GM21528 (cell line): Measurements from ENCODE around the gene GFRA1.

Source experiments
- ATAC-seq: cut with Tn5 transposase; IDR thresholded peaks from one replicate; pipeline ENCODE4 v1.9.1; 2021; ENCODE audit warnings: mild to moderate bottlenecking, moderate library complexity; ENCODE audit not compliant: unreplicated experiment, low FRiP score

GFRA1 gene

DNA sequence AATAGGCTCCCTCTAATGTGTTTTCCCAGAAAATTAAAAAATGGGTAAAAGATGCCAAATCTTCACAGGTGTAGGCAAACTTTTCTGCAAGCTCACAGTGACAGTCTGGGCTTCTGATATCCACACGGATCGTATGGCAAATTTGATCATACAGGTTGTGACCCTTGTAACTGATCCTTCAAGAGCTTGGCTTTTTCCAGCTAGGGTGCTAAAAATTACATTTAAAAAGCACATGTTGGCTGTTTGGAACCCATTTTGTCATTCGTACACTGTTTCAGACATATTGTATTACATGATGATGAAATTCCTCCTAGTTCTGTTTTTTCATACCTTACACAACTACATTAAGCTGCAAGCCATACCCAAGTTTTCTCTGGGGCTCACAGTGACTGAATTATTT is 138.7 kb downstream of the GFRA1 start:
- ATAC-seq = no peak

DNA sequence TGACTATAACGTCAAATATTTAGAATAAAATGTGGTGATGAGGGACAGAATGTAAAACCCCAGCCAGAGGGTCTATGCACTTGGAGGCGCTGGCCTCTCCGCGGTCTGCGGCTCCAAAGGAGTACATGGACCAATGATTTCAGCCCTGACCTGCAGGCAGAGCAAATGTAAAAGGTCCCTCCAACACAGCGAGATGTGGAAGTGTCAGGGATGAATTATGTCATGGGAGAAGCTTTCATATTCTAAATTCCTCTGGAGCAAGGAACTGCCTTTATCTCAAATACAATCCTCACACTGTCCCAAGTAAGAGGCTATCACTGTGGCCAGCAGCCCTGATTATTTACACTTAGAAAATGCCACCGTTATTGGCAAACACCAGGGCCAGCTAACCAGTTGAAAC is 139.4 kb downstream of the GFRA1 start:
- ATAC-seq = no peak

DNA sequence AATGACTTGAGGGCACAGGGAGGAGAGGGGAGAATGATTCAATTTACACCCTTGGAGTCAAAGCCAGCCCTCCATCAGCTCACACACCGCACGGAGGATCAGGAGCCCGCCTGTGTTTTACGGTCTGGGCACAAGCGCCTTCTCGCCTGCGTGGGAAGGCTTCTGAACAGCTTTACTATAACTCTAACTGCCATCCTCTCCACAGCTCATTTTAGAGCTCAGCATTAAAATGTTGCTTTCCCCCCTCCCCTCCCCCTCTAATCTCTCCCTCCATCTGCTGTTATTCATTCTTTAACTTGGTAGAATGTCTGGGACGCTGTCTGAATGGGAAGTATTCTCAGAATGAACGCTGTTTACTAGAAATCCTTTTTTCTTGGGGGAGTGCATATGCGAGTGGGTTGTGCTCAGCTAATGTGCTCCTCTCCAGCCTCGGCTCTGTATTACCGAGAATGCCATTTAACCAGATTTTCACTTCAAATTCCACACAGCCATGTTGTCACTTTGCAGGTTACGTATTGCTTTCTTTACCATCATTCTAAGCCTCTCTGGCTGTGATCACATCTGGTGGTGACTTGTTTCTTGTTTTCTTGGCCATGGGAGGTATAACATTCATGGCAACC is 140.1 kb downstream of the GFRA1 start:
- no peak for ATAC-seq

GRCh38 chr10:116130006-116130405 is 143.0 kb downstream of the GFRA1 start:
- no peak for ATAC-seq

GRCh38 chr10:116126954-116127695 is 145.9 kb downstream of the GFRA1 start:
- ATAC-seq = no peak

DNA sequence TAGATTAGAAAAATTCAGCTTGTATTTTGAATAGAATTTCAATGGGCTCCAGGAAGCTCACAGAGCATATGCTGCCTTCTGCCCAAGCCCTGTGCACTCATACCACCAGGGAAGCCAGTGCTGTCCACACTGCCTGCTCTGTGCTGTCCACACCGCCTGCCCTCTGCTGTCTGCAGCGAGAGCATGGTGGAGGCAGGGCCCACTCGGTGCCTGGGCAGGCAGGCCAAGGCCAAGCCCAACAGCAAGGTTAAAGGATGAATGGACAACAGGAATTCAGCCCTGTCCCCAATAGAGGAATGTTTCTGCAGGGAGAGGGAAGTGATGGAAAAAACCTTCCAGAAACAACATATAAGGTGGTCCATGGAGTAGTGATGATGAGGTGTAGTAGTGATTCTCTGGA is 146.8 kb downstream of the GFRA1 start:
- no peak for ATAC-seq

DNA sequence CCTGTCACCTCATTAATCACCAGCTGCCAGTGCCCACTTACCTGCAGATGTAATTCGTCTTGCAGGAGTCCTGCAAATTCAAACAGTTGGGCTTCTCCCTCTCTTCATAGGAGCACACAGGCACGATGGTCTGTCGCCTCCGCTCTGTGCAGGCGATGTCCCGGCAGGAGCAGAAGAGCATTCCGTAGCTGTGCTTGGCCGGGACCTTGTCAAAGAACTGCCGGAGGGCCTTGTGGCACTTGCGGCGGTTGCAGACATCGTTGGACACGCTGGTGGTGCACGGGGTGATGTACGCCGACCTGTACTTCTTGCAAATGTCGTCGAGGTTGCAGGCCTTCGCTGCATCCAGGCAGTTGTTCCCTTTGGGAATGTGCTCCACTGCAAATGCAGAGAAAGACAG is 147.8 kb downstream of the GFRA1 start:
- no peak for ATAC-seq

GRCh38 chr10:116124777-116125176 is 148.2 kb downstream of the GFRA1 start:
- no peak for ATAC-seq

- no peak for ATAC-seq
Measured at GRCh38 chr10:116122664-116123063, 150.3 kb downstream of the GFRA1 start.

DNA sequence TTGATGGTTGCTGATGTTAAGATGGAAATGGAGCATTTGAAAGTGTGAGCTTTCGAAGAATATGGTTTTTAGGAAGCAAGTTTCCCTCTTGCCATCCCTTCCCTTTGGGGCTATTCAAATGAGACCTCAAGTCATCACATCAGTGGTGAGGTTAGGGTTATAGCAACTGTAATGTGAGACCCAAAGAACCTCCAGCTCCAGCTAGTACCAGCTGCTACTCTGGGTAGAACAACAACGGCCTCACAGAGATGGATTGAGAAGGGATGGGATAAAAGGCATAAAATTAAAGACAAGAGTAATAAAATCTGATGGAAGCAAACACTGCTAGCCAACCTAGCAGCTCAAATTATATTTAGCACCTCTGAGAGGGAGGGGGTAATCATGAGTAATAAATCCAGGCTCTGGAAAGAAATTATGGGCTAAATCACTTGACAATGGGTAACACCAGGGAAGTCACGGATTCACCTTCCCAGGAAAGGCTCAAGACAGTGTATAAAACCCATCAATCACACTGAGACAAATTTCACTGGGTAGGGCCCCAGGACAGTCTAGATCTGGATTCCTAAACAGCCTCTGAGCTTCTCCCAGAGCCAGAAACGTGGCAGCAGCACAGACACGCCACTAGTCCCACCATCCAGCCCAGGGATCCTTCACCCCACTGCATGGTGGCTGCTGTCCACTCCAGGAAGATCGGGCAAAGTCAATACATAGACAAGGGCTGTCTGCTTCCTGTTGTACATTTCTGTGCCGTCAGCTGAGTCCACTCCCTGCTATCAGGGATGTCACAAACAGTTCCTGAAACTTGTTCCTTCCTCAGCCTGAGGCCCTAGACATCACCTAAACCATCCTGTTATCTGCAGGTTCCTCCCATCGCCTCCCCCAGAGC is 151.1 kb downstream of the GFRA1 start:
- ATAC-seq = no peak

GRCh38 chr10:116120688-116121455 is 152.1 kb downstream of the GFRA1 start:
- ATAC-seq = no peak

DNA sequence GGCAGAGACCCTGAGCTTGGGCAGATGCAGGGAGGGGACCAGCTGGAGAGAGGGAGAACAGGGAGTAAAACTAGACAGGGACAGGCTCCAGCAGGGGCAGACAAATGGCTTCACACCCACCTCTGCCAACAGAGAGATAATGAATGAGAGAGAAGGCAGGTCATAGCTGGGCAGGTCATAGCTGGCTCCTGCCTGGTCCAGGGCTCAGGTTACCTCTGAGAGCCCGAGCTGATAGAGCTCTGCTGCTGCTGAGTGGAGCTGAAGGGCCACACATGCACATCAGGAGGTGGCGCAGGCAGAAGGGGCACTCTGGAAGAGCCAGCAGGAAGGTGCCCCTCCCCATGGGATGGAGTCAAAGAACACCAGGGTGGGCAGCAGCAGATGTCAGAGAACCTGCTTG is 154.2 kb downstream of the GFRA1 start:
- ATAC-seq = no peak

GRCh38 chr10:116115797-116116196 is 157.2 kb downstream of the GFRA1 start:
- ATAC-seq = no peak

DNA sequence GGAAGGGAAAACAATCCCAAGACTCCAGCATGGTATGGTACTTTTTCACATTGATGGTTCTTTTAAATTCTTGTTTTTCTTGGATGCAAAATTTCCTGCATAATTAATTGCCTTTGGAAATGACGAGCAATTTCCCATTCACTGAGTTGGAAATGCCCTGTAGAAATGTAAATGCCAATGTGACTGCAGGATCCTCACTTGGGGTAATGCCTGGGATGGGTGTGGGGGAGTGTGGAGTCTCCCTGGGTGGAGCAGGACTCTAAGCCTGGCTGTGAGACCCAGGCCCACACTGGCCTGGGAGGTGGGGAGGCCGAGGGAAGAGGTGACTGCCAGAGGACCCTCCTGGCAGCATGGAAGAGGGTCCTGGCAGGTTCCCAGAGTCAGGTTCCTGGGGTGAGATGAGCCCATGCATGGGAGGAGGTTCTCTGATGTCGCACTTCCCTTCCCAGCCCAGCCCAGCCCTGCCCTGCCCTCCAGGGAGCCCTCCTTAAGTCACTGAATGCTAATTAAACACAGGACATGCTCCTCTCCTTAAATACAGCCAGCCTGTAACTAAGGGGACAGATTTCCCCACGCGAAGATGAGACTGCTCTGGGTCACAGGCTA is 157.9 kb downstream of the GFRA1 start:
- ATAC-seq = no peak

DNA sequence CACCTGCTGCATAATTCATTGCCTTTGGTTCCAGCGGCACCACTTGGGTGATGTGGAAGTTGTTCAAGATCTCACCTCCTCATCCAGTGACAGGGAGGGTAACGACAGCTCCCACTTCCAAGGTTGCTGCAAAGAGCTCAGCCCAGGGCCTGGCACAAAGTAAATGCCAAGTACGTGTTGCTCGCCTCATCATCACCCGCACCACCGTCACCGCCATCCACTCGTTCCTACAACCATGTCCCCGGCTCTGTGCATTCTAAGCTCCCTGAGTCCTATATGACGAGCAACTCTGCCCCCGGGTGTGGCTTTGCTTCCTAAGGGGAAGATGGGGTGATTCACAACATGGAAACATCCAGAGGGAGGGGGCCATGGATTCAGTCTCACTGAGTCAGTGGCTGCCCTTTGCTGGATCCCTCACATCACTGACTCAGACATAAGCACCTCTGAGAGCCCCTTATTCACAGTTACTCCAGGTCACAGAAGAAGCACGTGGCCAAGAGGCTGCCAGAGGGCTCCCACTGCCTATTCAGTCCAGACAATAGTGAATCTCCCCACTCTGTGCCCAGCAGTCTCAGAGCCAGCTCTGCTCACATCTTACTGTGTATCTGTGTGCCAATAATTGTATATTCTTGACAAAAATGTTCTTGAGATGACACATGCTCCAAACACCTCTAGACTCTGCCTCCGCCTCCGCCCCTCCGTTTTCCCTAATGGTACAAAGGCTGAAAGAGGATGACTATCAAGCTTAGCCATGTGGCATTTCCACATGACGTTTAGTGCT is 159.1 kb downstream of the GFRA1 start:
- no peak for ATAC-seq

GRCh38 chr10:116112232-116113231 is 160.5 kb downstream of the GFRA1 start:
- no peak for ATAC-seq

DNA sequence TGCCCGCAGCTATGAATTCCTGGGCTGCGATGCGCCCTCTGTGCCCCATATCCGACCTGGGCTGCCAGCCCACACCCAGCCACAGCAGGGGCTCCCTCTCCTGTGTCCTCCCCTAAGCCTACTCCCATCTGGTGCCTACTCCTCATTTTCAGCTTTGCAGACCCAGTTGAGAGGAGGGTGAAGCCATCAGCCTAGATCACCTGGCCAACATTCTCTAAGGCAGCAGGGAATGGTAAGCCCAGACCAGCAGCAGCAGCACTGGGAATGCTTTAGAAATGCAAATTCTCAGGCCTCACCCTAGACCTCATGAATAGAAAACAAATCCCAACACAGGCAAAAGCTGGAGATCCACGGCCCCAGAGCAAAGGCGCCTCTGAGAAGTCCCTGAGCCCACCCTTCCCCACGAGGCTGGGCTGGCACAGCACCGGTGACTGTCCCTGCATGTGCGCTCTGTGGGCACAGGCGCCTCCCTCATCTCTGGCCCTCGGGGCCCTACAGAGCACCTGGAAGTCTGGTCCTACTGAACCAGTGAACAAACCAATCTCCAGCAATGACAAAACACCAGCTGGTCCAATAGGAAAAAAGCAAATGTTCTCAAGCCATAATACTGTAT is 161.4 kb downstream of the GFRA1 start:
- no peak for ATAC-seq

GRCh38 chr10:116110736-116111135 is 162.3 kb downstream of the GFRA1 start:
- no peak for ATAC-seq
